ENCODE results near the gene PDCD1.

PDCD1 gene

GRCh38 chr2:241864168-241864849, 5.6 kb upstream of the PDCD1 start:
- no peak for DNase-seq

GRCh38 chr2:241863536-241863954, 4.9 kb upstream of the PDCD1 start:
- DNase-seq = peak; percentile 77

GRCh38 chr2:241862775-241863535, 4.3 kb upstream of the PDCD1 start:
- DNase-seq = no peak

GRCh38 chr2:241862093-241862492, 3.4 kb upstream of the PDCD1 start:
- no peak for DNase-seq

GRCh38 chr2:241861264-241861663, 2.6 kb upstream of the PDCD1 start:
- DNase-seq = no peak

- no peak for DNase-seq
Observed at GRCh38 chr2:241860184-241861078, 1.7 kb upstream of the PDCD1 start.

- DNase-seq = peak; percentile 80
Observed at GRCh38 chr2:241859436-241860183, 916 bp upstream of the PDCD1 start.

- DNase-seq = no peak
Observed at GRCh38 chr2:241859017-241859435, 332 bp upstream of the PDCD1 start.

- DNase-seq = no peak
Observed at GRCh38 chr2:241857572-241858121, 1.0 kb downstream of the PDCD1 start.

GRCh38 chr2:241857041-241857541, 1.6 kb downstream of the PDCD1 start:
- DNase-seq = no peak

- DNase-seq = no peak
Observed at GRCh38 chr2:241855888-241856422, 2.7 kb downstream of the PDCD1 start.

GRCh38 chr2:241855245-241855887, 3.3 kb downstream of the PDCD1 start:
- DNase-seq = no peak

- DNase-seq = no peak
Observed at GRCh38 chr2:241854342-241855244, 4.1 kb downstream of the PDCD1 start.

- no peak for DNase-seq
Observed at GRCh38 chr2:241853651-241854341, 4.9 kb downstream of the PDCD1 start.

GRCh38 chr2:241852981-241853631, 5.6 kb downstream of the PDCD1 start:
- no peak for DNase-seq

- no peak for DNase-seq
Observed at GRCh38 chr2:241852116-241852980, 6.3 kb downstream of the PDCD1 start.

GRCh38 chr2:241851325-241852115, 7.2 kb downstream of the PDCD1 start:
- DNase-seq = no peak

All from stimulated activated CD4-positive, alpha-beta T cell treated with anti-CD3 and anti-CD28 coated beads, Interleukin-1b, Interleukin-23, amount 100 ng/mL, for 48 hours (primary cell).